ENCODE results near the gene TK2. TPM values are rescaled to one million over a fixed set of nuclear protein-coding genes. Genes with fewer than 3 reads are reported as not detected.

Gene TK2
- total RNA-seq, 1 donor: 38.9 TPM

DNA sequence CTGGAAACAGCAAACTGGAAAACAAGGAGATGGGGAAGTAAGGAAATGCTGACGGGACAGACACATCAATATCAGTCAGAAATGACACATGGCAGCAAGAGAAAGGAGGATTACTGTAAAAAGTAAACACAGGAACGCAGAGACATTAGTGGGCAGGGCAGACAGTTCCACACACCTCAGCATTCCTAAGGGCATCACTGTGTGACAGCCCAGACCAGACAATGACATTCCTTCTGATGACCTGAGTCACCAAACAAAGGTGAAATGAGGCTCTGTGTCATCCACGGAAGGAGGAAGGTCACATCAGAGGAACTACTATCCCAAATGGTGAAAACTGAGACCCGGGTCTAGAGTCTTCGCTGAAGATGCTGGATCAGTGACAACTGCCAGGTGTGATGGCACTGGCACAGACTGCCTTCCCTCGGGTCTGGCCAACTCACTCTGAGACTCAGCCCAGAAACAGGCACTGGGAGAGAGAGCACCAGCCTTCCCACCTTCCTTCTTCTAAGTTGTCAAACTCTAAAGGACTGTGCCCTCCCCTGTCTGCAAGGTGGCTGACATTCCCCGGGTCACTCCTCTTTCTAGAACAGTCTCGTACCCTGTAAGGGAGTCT is 36.7 kb downstream of the TK2 start:
- no peak overlapping the region for H3K4me3 ChIP-seq (ENCODE audit: low read depth, low read length)
- TF ChIP-seq, protein P1, sequence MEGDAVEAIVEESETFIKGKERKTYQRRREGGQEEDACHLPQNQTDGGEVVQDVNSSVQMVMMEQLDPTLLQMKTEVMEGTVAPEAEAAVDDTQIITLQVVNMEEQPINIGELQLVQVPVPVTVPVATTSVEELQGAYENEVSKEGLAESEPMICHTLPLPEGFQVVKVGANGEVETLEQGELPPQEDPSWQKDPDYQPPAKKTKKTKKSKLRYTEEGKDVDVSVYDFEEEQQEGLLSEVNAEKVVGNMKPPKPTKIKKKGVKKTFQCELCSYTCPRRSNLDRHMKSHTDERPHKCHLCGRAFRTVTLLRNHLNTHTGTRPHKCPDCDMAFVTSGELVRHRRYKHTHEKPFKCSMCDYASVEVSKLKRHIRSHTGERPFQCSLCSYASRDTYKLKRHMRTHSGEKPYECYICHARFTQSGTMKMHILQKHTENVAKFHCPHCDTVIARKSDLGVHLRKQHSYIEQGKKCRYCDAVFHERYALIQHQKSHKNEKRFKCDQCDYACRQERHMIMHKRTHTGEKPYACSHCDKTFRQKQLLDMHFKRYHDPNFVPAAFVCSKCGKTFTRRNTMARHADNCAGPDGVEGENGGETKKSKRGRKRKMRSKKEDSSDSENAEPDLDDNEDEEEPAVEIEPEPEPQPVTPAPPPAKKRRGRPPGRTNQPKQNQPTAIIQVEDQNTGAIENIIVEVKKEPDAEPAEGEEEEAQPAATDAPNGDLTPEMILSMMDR (IDR thresholded peaks at IDR 0.05; ENCODE audit: insufficient read depth, low read depth, low read length): no peak
- no peak for DNase-seq (ENCODE audit: low read depth)

DNA sequence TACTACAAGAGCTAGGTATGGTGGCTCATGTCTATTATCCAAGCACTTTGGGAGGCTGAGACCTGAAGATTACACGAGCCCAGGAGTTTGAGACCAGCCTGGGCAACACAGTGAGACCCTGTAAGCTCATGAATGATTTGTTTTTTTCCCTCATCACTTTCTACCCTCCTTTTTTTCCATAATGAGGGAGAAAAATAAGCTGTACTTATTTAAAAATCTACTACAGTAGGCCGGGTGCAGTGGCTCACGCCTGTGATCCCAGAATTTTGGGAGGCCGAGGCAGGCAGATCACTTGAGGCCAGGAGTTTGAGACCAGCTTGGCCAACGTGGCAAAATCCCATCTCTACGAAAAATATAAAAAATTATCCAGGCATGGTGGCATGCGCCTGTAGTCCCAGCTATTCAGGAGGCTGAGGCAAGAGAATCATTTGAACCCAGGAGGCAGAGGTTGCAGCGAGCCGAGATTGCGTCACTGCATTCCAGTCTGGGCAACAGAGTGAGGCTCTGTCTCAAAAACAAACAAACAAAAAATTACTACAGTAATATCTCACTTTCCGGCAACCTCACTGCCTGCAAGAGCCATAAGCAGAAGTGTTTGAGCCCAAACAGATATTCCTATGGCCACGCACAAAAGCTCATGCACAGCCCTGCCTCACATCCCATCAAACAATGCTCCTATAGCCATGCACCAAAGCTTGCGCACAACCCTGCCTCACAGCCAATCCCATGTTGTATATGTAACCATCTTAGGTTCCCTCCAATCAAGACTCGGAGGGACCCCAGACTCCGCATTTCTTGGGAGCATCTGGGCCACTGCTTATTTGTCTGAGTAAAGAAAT is 37.4 kb downstream of the TK2 start:
- TF ChIP-seq, protein P1 (IDR thresholded peaks at IDR 0.05; ENCODE audit: insufficient read depth, low read depth, low read length): no peak
- DNase-seq (ENCODE audit: low read depth): peak; percentile 68
- H3K4me3 ChIP-seq (ENCODE audit: low read depth, low read length): no peak overlapping the region

DNA sequence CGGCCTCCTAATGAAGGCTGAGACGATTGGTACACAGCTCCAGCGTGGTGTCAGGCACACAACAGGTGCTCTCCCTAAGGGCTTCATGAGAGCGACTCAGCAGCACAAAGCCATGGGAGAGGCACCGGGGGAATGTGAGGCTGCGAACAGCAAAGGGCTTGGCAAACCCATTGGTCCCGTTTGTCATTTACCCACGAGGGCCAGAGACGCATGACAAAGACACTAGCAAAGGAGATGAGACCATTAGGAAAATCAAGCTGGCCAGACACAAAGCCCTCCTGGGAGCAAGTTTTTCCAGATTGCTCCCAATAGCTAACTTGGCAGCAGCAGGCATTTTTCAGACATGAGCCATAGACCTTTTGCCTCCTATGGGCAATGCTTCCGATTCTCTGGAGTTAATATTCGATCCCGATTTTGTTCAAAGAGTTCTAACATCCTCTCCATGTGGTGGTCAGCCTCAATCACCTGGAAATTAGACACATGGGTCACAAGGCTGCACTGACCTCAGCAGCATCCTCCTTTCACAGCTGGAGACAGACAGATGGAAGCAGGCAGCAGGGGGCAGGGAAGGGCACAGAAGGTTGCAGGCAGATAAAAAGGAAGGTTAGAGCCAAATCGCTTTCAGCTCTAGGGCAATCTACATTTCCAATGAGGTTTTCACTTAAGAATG is 38.2 kb downstream of the TK2 start:
- TF ChIP-seq, protein P1 (IDR thresholded peaks at IDR 0.05; ENCODE audit: insufficient read depth, low read depth, low read length): peak; percentile 19
- peak; percentile 65 for DNase-seq (ENCODE audit: low read depth)
- no peak overlapping the region for H3K4me3 ChIP-seq (ENCODE audit: low read depth, low read length)

DNA sequence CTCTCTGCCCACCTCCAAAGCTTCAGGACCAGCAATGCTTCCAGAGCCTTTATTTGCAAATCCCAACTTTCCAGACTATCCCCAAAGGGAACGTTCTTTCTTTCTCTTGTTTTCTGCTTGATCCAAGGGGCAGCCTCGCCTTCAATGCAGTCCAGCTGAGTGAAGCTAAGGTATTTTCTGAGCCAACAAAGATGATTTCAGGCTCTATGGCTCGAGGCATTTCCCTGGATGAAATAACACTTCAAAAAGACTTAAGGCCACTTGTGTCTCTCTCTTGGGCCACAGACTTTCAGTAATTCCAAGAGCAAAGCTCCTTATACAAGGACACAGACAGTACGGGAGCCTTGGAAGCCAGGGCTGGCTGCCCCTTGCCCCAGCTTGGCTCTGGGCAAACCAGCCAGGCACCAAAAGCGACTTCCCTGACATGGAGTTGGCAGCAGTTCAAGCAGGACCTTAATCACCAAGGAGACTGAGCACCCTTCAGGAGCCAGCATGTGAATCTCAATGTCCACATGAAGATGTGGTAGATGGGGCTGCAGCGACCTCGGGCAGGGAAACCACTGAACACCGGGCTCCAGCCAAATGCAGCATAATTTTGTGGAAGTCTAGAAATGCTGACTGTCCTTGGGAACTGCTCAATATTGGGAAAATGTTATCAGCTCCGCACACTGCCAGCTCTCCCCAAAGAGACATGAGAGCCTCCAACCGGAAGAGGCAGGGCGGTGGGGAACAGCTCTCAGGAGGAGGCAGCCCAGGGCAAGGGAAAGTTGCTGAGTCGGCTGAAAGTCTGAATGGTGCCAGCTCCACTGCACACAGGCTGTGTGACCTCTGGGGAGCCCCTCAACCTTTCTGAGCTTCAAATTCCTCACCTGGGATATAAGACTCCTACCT is 39.0 kb downstream of the TK2 start:
- H3K4me3 ChIP-seq (ENCODE audit: low read depth, low read length): no peak overlapping the region
- TF ChIP-seq, protein P1 (IDR thresholded peaks at IDR 0.05; ENCODE audit: insufficient read depth, low read depth, low read length): no peak
- DNase-seq (ENCODE audit: low read depth): no peak

DNA sequence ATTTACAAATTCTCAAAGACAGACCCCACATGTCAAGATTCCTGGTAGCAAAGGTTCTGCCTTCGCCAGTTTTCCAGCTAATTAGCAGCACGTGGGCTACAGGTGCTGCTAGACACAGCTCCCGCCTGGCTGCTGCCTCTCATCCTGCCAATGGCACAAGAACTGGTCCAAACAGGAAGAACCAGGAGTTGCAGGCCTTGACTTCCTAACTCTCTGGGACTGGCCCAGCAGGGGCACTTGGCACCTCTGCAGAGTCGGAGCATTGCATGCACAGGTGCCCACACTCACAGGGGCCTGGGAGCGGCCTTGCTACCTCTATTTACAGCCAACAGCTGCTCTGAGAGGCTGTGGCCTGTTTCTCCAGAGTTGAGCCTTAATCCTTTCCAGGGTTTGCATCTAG is 39.6 kb downstream of the TK2 start:
- no peak for DNase-seq (ENCODE audit: low read depth)

More for the DNA sequence above, 39.6 kb downstream of the TK2 start:
- no peak overlapping the region for H3K4me3 ChIP-seq (ENCODE audit: low read depth, low read length)
- TF ChIP-seq, protein P1 (IDR thresholded peaks at IDR 0.05; ENCODE audit: insufficient read depth, low read depth, low read length): no peak

Measured in fibroblast of villous mesenchyme (primary cell).